Calu3 (cell line): ENCODE data around the gene SYCP3. TPM values are rescaled to one million over a fixed set of nuclear protein-coding genes. Genes with fewer than 3 reads are reported as not detected.

Experiments used
- Bru-seq: library from RNA; stranded (reverse); fragments of 400-500 nt; gene quantifications from one replicate; lab custom pipeline; 2021; lab: Mats Ljungman, UMichigan
- BruChase-seq, 2 experiments: library from RNA; stranded (reverse); fragments of 400-500 nt; gene quantifications; one replicate each; lab custom pipeline; 2021; lab: Mats Ljungman, UMichigan
- BruUV-seq: library from RNA; stranded (reverse); fragments of 400-500 nt; replicated peaks from 2 replicates; lab custom pipeline; 2021; lab: Mats Ljungman, UMichigan
- CTCF ChIA-PET: fragments of 300-600 bp; sonication (Branson Sonifier 250); formaldehyde crosslinking; loops from one replicate; lab custom pipeline; 2022; ENCODE audit warnings: antibody characterized with exemption; lab: Charles Lee
- DNase-seq: peaks from one replicate; pipeline ENCODE4 v3.0.0; 2022
- H3K27ac Mint-ChIP-seq: one replicate; pipeline ENCODE4 v1.8.0; 2022; ENCODE audit warnings: mixed read lengths; ENCODE audit not compliant: unreplicated experiment
- H3K27me3 Mint-ChIP-seq: one replicate; pipeline ENCODE4 v1.8.0; 2022; ENCODE audit warnings: mixed read lengths; ENCODE audit not compliant: unreplicated experiment
- H3K36me3 Mint-ChIP-seq: one replicate; pipeline ENCODE4 v1.8.0; 2022; ENCODE audit warnings: mild to moderate bottlenecking, moderate library complexity, mixed read lengths; ENCODE audit not compliant: insufficient read depth, unreplicated experiment
- H3K4me1 Mint-ChIP-seq: one replicate; pipeline ENCODE4 v1.8.0; 2022; ENCODE audit warnings: mild to moderate bottlenecking, low read depth, mixed read lengths; ENCODE audit not compliant: unreplicated experiment
- H3K4me3 Mint-ChIP-seq: one replicate; pipeline ENCODE4 v1.8.0; 2022; ENCODE audit warnings: mild to moderate bottlenecking, low read depth, moderate library complexity, mixed read lengths; ENCODE audit not compliant: unreplicated experiment
- H3K9me3 Mint-ChIP-seq: one replicate; pipeline ENCODE4 v1.8.0; 2022; ENCODE audit warnings: low read depth, mixed read lengths; ENCODE audit not compliant: unreplicated experiment
- CTCF ChIP-seq: fragments of 200-600 bp; IDR thresholded peaks from one replicate; pipeline ENCODE4 v1.8.0; 2022; ENCODE audit warnings: antibody characterized with exemption; ENCODE audit not compliant: unreplicated experiment
- intact Hi-C: fragments of 100-400 bp; cut with micrococcal nuclease; formaldehyde crosslinking; loops from one replicate; pipeline ENCODE4 v1.10.0; 2022; ENCODE audit not compliant: unreplicated experiment
- long read RNA-seq: library from polyadenylated mRNA; stranded (forward); transcript quantifications from one replicate; pipeline ENCODE4 v2.0.0, GENCODE V29; 2022
- total RNA-seq: library from RNA; stranded (reverse); gene quantifications from 2 replicates; pipeline ENCODE4 v1.2.3, GENCODE V29; 2022

Gene SYCP3
- total RNA-seq (0.12 TPM in 1 of 2 replicates, not detected in the other), Bru-seq, nascent RNA (percentile 39 among the genes with signal in this experiment), BruChase-seq, experiment 1, labeled RNA remaining after a 6-hour chase (percentile 39 among the genes with signal in this experiment), BruChase-seq, experiment 2, labeled RNA remaining after a 2-hour chase (percentile 39 among the genes with signal in this experiment)
- long read RNA-seq, partial matches to known transcripts: 0 of 5 reads
- long read RNA-seq, other reads (novel, unspliced or antisense): 5 of 5 reads

DNA sequence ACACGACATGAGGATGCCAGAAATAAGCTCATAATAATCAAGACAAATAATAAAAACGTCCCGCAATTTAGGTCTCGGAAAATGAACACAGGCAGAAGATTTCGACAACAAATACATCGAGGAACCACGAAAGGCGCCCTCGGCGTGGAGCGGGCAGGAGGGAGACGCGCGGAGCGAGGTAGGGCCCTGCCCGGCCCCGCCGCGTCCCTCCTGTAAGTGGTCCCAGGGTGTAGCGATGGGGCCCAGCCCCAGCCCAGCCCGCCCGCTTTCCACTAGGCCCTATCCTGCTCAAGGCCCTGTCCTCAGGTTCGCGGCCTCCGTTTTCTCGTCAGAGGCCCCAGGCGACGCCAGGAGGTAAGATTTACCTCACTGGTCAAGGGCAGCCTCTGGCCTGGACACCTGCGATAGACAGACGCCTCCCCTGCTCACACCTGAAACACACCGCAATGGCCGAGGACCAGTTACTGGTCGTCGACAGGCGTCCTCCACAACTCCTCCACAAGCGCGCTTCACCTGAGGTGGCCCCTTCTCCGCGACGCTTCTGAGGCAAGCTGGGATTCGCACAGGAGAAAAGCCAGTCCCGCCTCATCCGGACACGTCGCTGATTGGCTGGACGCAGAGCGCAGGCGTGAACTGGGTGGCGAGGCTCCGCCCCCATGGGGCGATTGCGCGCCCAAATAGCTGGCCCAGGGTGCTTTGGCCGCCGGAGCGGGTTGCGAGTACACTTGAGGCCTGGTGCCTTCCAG is at the start of gene SYCP3:
SYCP3 (minus strand) TSS at position 543 of the 746 bp plus-strand sequence. CDS start 1,527 bp downstream, outside the sequence.
- no peak for DNase-seq
- Mint-ChIP-seq H3K27me3 (no peaks in the 10 kb centered on the region), H3K9me3 (no peaks in the 10 kb centered on the region), H3K4me1 (no peaks in the 10 kb centered on the region), H3K27ac (no peak within 1 kb of the TSS), H3K4me3 (no peak within 1 kb of the TSS), H3K36me3 (peaks cover 3% of the 10 kb centered on the region)
- BruUV-seq: no TSS peak
- CTCF ChIA-PET: no interaction called here
- no peak for TF ChIP-seq CTCF
- intact Hi-C loops: no loop called here

DNA sequence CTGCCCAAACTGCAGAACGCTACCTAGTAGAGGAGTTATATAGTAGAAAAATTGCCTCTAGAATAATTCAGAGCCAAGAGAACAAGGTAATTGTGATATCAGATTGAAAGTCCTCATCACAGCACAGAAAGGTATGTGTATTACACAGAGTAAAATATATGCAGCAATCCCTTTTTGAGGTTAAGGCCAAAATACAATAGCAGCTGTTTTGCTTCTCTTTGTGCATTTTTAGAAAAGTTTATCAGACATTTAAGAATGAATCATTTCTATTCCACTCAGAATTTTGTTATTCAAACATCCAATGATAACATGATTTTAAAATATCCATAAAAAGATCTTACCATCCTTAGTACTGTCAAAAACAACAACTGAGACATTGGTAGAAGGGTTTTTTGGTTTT is 46.4 kb upstream of the SYCP3 start:
- CTCF ChIA-PET: no interaction called here
- BruUV-seq: no TSS peak

DNA sequence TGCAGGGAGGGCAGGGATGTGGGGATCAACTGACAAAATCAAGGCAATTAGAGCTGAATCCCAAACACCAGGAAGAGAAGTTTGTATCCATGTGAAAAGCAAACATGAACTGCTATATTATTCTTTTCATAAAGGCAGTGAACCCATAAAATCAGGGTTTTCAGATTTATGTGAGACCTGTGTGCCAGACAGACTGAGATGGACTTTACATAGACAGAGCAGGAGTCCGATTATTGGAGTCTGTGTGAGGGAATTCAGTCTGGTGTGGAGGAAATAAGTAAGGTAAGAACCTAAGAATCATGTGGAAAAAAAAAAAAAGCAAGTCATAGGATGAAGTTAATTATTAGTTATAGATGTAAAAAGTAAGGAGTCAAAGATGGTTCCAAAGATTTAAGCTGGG is 45.1 kb upstream of the SYCP3 start:
- intact Hi-C loops: no loop called here
- no peaks in the 10 kb centered on the region for H3K27me3 Mint-ChIP-seq
- DNase-seq: no peak
- TF ChIP-seq CTCF: no peak
- no peaks in the 10 kb centered on the region for H3K36me3 Mint-ChIP-seq
- no peaks in the 10 kb centered on the region for H3K4me1 Mint-ChIP-seq
- CTCF ChIA-PET: no interaction called here
- BruUV-seq: no TSS peak
- H3K27ac Mint-ChIP-seq: no peak overlapping the region
- no peaks in the 10 kb centered on the region for H3K9me3 Mint-ChIP-seq
- H3K4me3 Mint-ChIP-seq: no peak overlapping the region

More for the DNA sequence above, 46.4 kb upstream of the SYCP3 start:
- Mint-ChIP-seq H3K4me1 (no peaks in the 10 kb centered on the region), H3K9me3 (no peaks in the 10 kb centered on the region), H3K36me3 (no peaks in the 10 kb centered on the region), H3K27me3 (no peaks in the 10 kb centered on the region), H3K4me3 (no peak overlapping the region), H3K27ac (no peak overlapping the region)
- DNase-seq: no peak
- TF ChIP-seq CTCF: no peak
- intact Hi-C loops: no loop called here

GRCh38 chr12:101783838-101784237 is 44.6 kb upstream of the SYCP3 start:
- no peaks in the 10 kb centered on the region for H3K27me3 Mint-ChIP-seq
- H3K36me3 Mint-ChIP-seq: no peaks in the 10 kb centered on the region
- H3K9me3 Mint-ChIP-seq: no peaks in the 10 kb centered on the region
- intact Hi-C loops: no loop called here
- no peak for TF ChIP-seq CTCF
- H3K4me3 Mint-ChIP-seq: no peak overlapping the region
- no peaks in the 10 kb centered on the region for H3K4me1 Mint-ChIP-seq
- no TSS peak for BruUV-seq
- DNase-seq: no peak
- CTCF ChIA-PET: interaction anchor here (0.7 kb wide), 1 partner anchor 741 kb away, joined by 3 read pairs; no protein-coding TSS in a partner anchor
- H3K27ac Mint-ChIP-seq: no peak overlapping the region
